ENCODE results near the gene C14orf132.

Gene C14orf132

GRCh38 chr14:96014176-96014575 lies 25.0 kb upstream of the C14orf132 start:
- TF ChIP-seq, protein P1, sequence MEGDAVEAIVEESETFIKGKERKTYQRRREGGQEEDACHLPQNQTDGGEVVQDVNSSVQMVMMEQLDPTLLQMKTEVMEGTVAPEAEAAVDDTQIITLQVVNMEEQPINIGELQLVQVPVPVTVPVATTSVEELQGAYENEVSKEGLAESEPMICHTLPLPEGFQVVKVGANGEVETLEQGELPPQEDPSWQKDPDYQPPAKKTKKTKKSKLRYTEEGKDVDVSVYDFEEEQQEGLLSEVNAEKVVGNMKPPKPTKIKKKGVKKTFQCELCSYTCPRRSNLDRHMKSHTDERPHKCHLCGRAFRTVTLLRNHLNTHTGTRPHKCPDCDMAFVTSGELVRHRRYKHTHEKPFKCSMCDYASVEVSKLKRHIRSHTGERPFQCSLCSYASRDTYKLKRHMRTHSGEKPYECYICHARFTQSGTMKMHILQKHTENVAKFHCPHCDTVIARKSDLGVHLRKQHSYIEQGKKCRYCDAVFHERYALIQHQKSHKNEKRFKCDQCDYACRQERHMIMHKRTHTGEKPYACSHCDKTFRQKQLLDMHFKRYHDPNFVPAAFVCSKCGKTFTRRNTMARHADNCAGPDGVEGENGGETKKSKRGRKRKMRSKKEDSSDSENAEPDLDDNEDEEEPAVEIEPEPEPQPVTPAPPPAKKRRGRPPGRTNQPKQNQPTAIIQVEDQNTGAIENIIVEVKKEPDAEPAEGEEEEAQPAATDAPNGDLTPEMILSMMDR (conservative IDR thresholded peaks at IDR 0.05; ENCODE audit: low read depth, low read length): no peak
- H3K4me3 ChIP-seq (IDR thresholded peaks at IDR 0.05; ENCODE audit: insufficient read depth, low read depth, low read length): no peak overlapping the region
- H2AFZ ChIP-seq (ENCODE audit: low read depth): no peak overlapping the region
- no peak overlapping the region for H3K9ac ChIP-seq
- H3K27ac ChIP-seq: no peak overlapping the region
- no peaks in the 10 kb centered on the region for H3K27me3 ChIP-seq (ENCODE audit: insufficient read depth, low read depth)
- H3K79me2 ChIP-seq (ENCODE audit: insufficient read depth, low read depth): no peaks in the 10 kb centered on the region
- H3K4me2 ChIP-seq: no peak overlapping the region
- H3K36me3 ChIP-seq (ENCODE audit: insufficient read depth): no peaks in the 10 kb centered on the region
- no peaks in the 10 kb centered on the region for H4K20me1 ChIP-seq (ENCODE audit: insufficient read depth)
- H3K4me1 ChIP-seq (ENCODE audit: low read depth, poor library complexity, severe bottlenecking): no peaks in the 10 kb centered on the region

DNA sequence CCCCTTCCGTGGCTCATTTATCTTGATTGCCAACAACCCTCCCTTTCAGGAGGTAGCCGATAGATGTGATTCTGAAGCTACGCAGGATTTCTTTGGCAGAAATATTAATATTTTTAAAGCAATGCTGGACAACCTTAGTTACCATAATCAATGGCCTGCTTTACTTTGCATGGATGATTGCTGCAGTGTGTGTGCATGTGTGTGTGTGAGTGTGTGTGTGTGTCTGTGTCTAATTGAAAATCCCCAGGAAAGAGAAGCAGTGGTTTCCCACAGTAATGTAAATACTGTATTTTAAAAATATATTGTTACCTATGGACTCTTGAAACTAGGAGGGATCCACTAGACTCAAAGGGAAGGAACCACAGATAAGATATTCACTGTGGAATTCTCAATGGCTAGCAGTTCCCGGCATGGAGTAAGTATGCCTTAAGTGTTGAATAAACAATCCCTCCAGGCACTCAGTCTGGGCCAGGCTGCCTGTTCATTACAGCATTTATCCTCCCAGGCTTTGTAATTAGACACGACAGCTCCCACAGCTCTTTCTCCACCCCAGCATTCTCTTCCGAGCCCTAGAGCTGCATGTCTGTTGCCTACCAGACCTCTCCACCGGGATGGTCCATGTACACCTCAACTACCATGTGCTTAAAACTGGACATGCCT lies 22.5 kb upstream of the C14orf132 start:
- no peaks in the 10 kb centered on the region for H4K20me1 ChIP-seq (ENCODE audit: insufficient read depth)
- H3K9ac ChIP-seq: no peak overlapping the region
- H3K27ac ChIP-seq: no peak overlapping the region
- H2AFZ ChIP-seq (ENCODE audit: low read depth): no peak overlapping the region
- no peak overlapping the region for H3K4me3 ChIP-seq (IDR thresholded peaks at IDR 0.05; ENCODE audit: insufficient read depth, low read depth, low read length)
- no peak overlapping the region for H3K4me2 ChIP-seq
- H3K36me3 ChIP-seq (ENCODE audit: insufficient read depth): no peaks in the 10 kb centered on the region
- H3K4me1 ChIP-seq (ENCODE audit: low read depth, poor library complexity, severe bottlenecking): no peaks in the 10 kb centered on the region
- no peaks in the 10 kb centered on the region for H3K27me3 ChIP-seq (ENCODE audit: insufficient read depth, low read depth)
- TF ChIP-seq, protein P1 (conservative IDR thresholded peaks at IDR 0.05; ENCODE audit: low read depth, low read length): no peak
- no peaks in the 10 kb centered on the region for H3K79me2 ChIP-seq (ENCODE audit: insufficient read depth, low read depth)

- no peak overlapping the region for H3K4me2 ChIP-seq
- H2AFZ ChIP-seq (ENCODE audit: low read depth): no peak overlapping the region
- H3K4me1 ChIP-seq (ENCODE audit: low read depth, poor library complexity, severe bottlenecking): no peaks in the 10 kb centered on the region
- no peaks in the 10 kb centered on the region for H3K36me3 ChIP-seq (ENCODE audit: insufficient read depth)
- H4K20me1 ChIP-seq (ENCODE audit: insufficient read depth): no peaks in the 10 kb centered on the region
- H3K27me3 ChIP-seq (ENCODE audit: insufficient read depth, low read depth): no peaks in the 10 kb centered on the region
- H3K27ac ChIP-seq: no peak overlapping the region
- H3K9ac ChIP-seq: no peak overlapping the region
- no peaks in the 10 kb centered on the region for H3K79me2 ChIP-seq (ENCODE audit: insufficient read depth, low read depth)
- H3K4me3 ChIP-seq (IDR thresholded peaks at IDR 0.05; ENCODE audit: insufficient read depth, low read depth, low read length): no peak overlapping the region
- TF ChIP-seq, protein P1 (conservative IDR thresholded peaks at IDR 0.05; ENCODE audit: low read depth, low read length): no peak
Measured at GRCh38 chr14:96017882-96018281, 21.3 kb upstream of the C14orf132 start.

DNA sequence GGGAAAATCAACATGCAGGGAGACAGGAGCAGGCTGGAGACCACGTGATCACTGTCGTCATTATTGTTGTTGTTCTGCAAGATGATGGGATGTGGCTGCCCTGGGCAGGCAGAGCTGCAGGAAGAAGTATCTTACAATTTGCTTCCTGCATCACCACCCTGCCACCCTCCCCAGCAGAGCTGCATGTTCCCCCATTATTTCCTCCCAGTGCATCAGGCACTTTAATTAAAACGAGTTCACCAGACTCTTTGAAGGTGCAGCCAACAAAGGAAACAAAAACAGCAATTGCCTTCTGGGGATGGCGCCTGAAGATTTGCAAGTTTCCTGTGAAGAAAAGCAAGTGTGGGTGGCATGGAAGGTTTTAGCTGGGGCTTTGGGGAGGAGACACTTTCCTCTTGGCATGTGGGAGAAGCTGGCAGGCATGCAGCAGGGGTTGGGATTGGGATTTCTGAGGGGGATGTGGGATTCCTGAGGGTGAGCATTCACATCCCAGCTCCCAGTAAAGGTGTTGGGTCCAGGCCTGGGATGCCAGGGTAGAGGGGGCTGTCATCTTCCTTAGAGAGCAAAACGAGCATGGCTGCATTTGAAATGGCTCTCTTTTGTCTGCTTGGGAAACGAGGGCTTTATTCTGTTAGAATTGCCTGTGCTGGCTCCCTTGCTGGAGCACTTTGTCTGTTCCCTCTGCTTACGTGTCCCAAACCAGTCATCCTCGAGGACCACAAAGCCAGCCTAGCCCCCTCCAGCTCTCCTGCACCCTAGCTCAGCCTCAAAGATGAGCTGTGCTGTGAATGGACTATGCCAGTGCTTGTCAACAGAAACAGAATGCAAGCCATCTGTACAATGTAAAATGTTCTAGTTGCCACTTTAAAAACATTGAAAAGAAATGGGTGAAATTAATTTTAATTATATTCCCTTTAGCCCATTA lies 11.5 kb upstream of the C14orf132 start:
- H3K27ac ChIP-seq: no peak overlapping the region
- no peaks in the 10 kb centered on the region for H3K4me1 ChIP-seq (ENCODE audit: low read depth, poor library complexity, severe bottlenecking)
- no peak overlapping the region for H3K4me2 ChIP-seq
- no peaks in the 10 kb centered on the region for H3K79me2 ChIP-seq (ENCODE audit: insufficient read depth, low read depth)
- TF ChIP-seq, protein P1 (conservative IDR thresholded peaks at IDR 0.05; ENCODE audit: low read depth, low read length): no peak
- H3K27me3 ChIP-seq (ENCODE audit: insufficient read depth, low read depth): no peaks in the 10 kb centered on the region
- no peaks in the 10 kb centered on the region for H4K20me1 ChIP-seq (ENCODE audit: insufficient read depth)
- H3K4me3 ChIP-seq (IDR thresholded peaks at IDR 0.05; ENCODE audit: insufficient read depth, low read depth, low read length): no peak overlapping the region
- no peaks in the 10 kb centered on the region for H3K36me3 ChIP-seq (ENCODE audit: insufficient read depth)
- H3K9ac ChIP-seq: no peak overlapping the region
- H2AFZ ChIP-seq (ENCODE audit: low read depth): no peak overlapping the region

Measured in KMS-11 (cell line).